Measurements from ENCODE around the gene GTF2F2. TPM values are rescaled to one million over a fixed set of nuclear protein-coding genes. Genes with fewer than 3 reads are reported as not detected.

Gene GTF2F2
- total and polyA plus RNA-seq, 2 donors (not counting 1 experiment from before 2014, with no cell fraction given): 5.9 to 19.6 TPM

Small RNA genes lying within 50 kb of the gene (small RNA-seq; reads per million reads assigned to genes)
- gene AL138693.1 (ENCODE audit: insufficient read length, low read depth, low replicate concordance) (not detected), gene AL138963.2 (ENCODE audit: insufficient read length, low read depth, low replicate concordance) (not detected)

Other genes starting within 250 kb of the GTF2F2 start
- 4.7 and 5.8 TPM in 2 replicates for gene NUFIP1, start 131.0 kb upstream of the GTF2F2 start, total RNA-seq
- gene NUFIP1, start 131.0 kb upstream of the GTF2F2 start, polyA plus RNA-seq: 2.2 and 2.3 TPM in 2 replicates
- gene GPALPP1, start 131.0 kb upstream of the GTF2F2 start, total RNA-seq: 41.8 and 45.6 TPM in 2 replicates
- gene GPALPP1, start 131.0 kb upstream of the GTF2F2 start, polyA plus RNA-seq: 19.7 and 24.1 TPM in 2 replicates
- not detected in 2 replicates for gene KCTD4, start 80.5 kb downstream of the GTF2F2 start, total RNA-seq
- not detected in 2 replicates for gene KCTD4, start 80.5 kb downstream of the GTF2F2 start, polyA plus RNA-seq
- gene TPT1, start 220.7 kb downstream of the GTF2F2 start, total RNA-seq: 4,599 and 4,871 TPM in 2 replicates
- 2,507 and 4,635 TPM in 2 replicates for gene TPT1, start 220.7 kb downstream of the GTF2F2 start, polyA plus RNA-seq